H1 (cell line): Measurements from ENCODE around the gene HSF2. TPM values are rescaled to one million over a fixed set of nuclear protein-coding genes. Genes with fewer than 3 reads are reported as not detected.
A peak's percentile ranks its signal among the peaks of the same experiment; 100 is the strongest.

Experiments used
- BRCA1 ChIP-seq: IDR thresholded peaks from 2 replicates; pipeline ENCODE4 v1.6.1; 2012; ENCODE audit warnings: low read depth, low read length, improper control_type of control experiment
- CBX8 ChIP-seq: fragments of 300-800, 300-1000 bp; sonication (generic); IDR thresholded peaks from 2 replicates; pipeline ENCODE4 v1.7.1; 2016; ENCODE audit warnings: low read depth, low read length, borderline replicate concordance
- CEBPB ChIP-seq: IDR thresholded peaks from 2 replicates; pipeline ENCODE4 v1.6.1; 2012; ENCODE audit warnings: low read depth, low read length
- CTCF ChIP-seq, 3 experiments: IDR thresholded peaks; 1 replicate in 2 of 3; 2 replicates in 1 of 3; pipeline versions ENCODE4 v1.5.1 to v1.6.1; 2011; ENCODE audit warnings: low read length in 3 of 3, mild to moderate bottlenecking in 3 of 3, inconsistent platforms in 2 of 3, low read depth in 1 of 3, moderate library complexity in 1 of 3; ENCODE audit not compliant: insufficient read depth in 1 of 3; ENCODE audit errors: control extremely low read depth in 1 of 3
- E2F6 ChIP-seq: IDR thresholded peaks from 2 replicates; pipeline ENCODE4 v1.6.1; 2012; ENCODE audit warnings: inconsistent platforms
- EP300 ChIP-seq, 2 experiments: IDR thresholded peaks; 1 replicate in 1 of 2; 2 replicates in 1 of 2; pipeline ENCODE4 v1.6.1; 2011 to 2012; ENCODE audit warnings: low read depth in 2 of 2, low read length in 2 of 2, mild to moderate bottlenecking in 2 of 2, borderline replicate concordance in 1 of 2, inconsistent platforms in 1 of 2, moderate library complexity in 1 of 2
- GTF2F1 ChIP-seq: IDR thresholded peaks from 2 replicates; pipeline ENCODE4 v1.6.1; 2012; ENCODE audit warnings: low read depth, low read length, improper control_type of control experiment, borderline replicate concordance
- JUN ChIP-seq: IDR thresholded peaks from 2 replicates; pipeline ENCODE4 v1.6.1; 2011; ENCODE audit warnings: low read depth, mild to moderate bottlenecking, improper control_type of control experiment, low read length
- JUND ChIP-seq: IDR thresholded peaks from 2 replicates; pipeline ENCODE4 v1.6.1; 2011; ENCODE audit warnings: mild to moderate bottlenecking, improper control_type of control experiment, low read length
- KDM4A ChIP-seq: IDR thresholded peaks from one replicate; pipeline ENCODE4 v1.7.1; 2012; ENCODE audit warnings: low read depth, mild to moderate bottlenecking, moderate library complexity, low read length, inconsistent platforms; ENCODE audit not compliant: severe bottlenecking
- MAX ChIP-seq: IDR thresholded peaks from 2 replicates; pipeline ENCODE4 v1.6.1; 2012; ENCODE audit warnings: inconsistent platforms
- POLR2AphosphoS5 ChIP-seq: IDR thresholded peaks from 2 replicates; pipeline ENCODE4 v1.6.1; 2011; ENCODE audit warnings: low read depth, low read length
- RNF2 ChIP-seq: fragments of 200-900, 300-1000 bp; sonication (generic); IDR thresholded peaks from 2 replicates; pipeline ENCODE4 v1.7.1; 2016; ENCODE audit warnings: borderline replicate concordance, low read depth, mild to moderate bottlenecking, antibody characterized with exemption, low read length; ENCODE audit not compliant: poor library complexity, severe bottlenecking; ENCODE audit errors: missing control alignments
- RXRA ChIP-seq: IDR thresholded peaks from 2 replicates; pipeline ENCODE4 v1.6.1; 2011; ENCODE audit warnings: low read depth, mild to moderate bottlenecking, low read length, moderate library complexity; ENCODE audit not compliant: insufficient read depth
- SIRT6 ChIP-seq: IDR thresholded peaks from one replicate; pipeline ENCODE4 v1.7.1; 2012; ENCODE audit warnings: low read length, inconsistent platforms
- SIX5 ChIP-seq: IDR thresholded peaks from 2 replicates; pipeline ENCODE4 v1.6.1; 2011; ENCODE audit warnings: mild to moderate bottlenecking, low read depth, low read length
- SP1 ChIP-seq: IDR thresholded peaks from 2 replicates; pipeline ENCODE4 v1.6.1; 2011; ENCODE audit warnings: low read depth, low read length
- SP2 ChIP-seq: IDR thresholded peaks from 2 replicates; pipeline ENCODE4 v1.6.1; 2012; ENCODE audit warnings: mild to moderate bottlenecking, low read length, inconsistent platforms
- SP4 ChIP-seq: IDR thresholded peaks from 2 replicates; pipeline ENCODE4 v1.6.1; 2012; ENCODE audit warnings: low read length, inconsistent platforms
- TAF1 ChIP-seq: IDR thresholded peaks from 2 replicates; pipeline ENCODE4 v1.6.1; 2011; ENCODE audit warnings: mild to moderate bottlenecking, low read depth, low read length
- TEAD4 ChIP-seq: IDR thresholded peaks from 2 replicates; pipeline ENCODE4 v1.6.1; 2012; ENCODE audit warnings: low read depth, low read length, inconsistent platforms, mixed read lengths
- polyA plus RNA-seq, 7 experiments: library from polyadenylated mRNA; depleted of rRNA in 3 of 7; stranded (reverse) in 5 of 7; unstranded in 2 of 7; fragments of >200 nt in 5 of 7; fragments of 200-250 nt in 2 of 7; gene quantifications; 1 replicate in 5 of 7; 2 replicates in 1 of 7; 4 replicates in 1 of 7; pipeline versions ENCODE4 v1.2.1 to v1.2.3, GENCODE V29; 2011 to 2013; ENCODE audit warnings: missing spikeins in 2 of 7, mixed read lengths in 2 of 7
- total RNA-seq: library from RNA; stranded (reverse); fragmentation: NEBNext Ultra II Directional; extraction: Animal tissue kit (Norgen Biotek cat#: 25700); gene quantifications from 2 replicates; pipeline ENCODE4 v1.2.1, GENCODE V29; 2021

The HSF2 gene
- total and polyA plus RNA-seq, 2 of the 8 experiments (the other 6 are each of a cell fraction or from before 2014, with no cell fraction given), result 16.3 to 18.3 TPM

- TF ChIP-seq MAX, result no peak
- no peak for TF ChIP-seq JUND
- TF ChIP-seq SIRT6, result no peak
- peak; percentile 89 for TF ChIP-seq TAF1
- no peak for TF ChIP-seq GTF2F1
- TF ChIP-seq TEAD4, result no peak
- TF ChIP-seq POLR2AphosphoS5, result peak; percentile 97
- TF ChIP-seq SIX5, result no peak
- no peak for TF ChIP-seq JUN
- TF ChIP-seq CTCF (IDR thresholded peaks at IDR 0.05; ENCODE audit: control extremely low read depth in 1 of 3, insufficient read depth in 1 of 3, low read depth in 1 of 3, low read length in 3 of 3), result no peak
- TF ChIP-seq CBX8, result no peak
- no peak for TF ChIP-seq RNF2
- TF ChIP-seq SP1, result no peak
- no peak for TF ChIP-seq E2F6
- peak; percentile 83 for TF ChIP-seq KDM4A
- TF ChIP-seq EP300 (IDR thresholded peaks at IDR 0.05; ENCODE audit: borderline replicate concordance in 1 of 2, low read depth in 2 of 2, low read length in 2 of 2), result no peak
- no peak for TF ChIP-seq RXRA
- TF ChIP-seq CEBPB, result no peak
- no peak for TF ChIP-seq SP2
- no peak for TF ChIP-seq SP4
- TF ChIP-seq BRCA1, result no peak
Measured at GRCh38 chr6:122471107-122472021, 71.9 kb downstream of the HSF2 start, which contains the start of gene SERINC1 (continued).
